ENCODE data around the gene ANKRD65.
"Not testable (repeated sequence)": the region's sequence is repeated elsewhere in the genome, so short reads cannot be mapped to it uniquely, and the experiment has no call there.

The ANKRD65 gene

DNA sequence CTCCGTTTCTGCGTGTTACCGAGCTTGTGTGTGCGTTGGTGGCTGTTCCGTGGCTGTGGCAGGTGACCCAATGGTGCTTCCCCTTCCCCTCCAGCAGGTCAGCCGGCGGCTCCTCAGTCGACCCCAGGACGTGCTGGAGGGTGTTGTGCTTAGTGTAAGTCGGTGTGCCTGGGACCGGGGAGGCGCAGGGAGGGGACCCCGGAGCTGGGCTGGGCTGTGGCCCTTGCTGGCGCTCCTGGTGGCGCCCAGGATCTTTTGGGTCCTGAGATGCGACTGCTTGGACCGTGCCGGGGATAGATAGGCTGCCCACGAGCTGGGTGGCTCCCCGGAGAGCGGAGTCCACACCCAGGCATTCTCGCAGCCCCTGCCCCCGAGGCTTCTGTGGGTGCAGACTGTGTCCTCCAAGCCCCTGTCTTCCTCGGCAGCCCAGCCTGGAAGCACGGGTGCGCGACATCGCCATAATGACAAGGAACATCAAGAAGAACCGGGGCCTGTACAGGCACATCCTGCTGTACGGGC is 34.3 kb upstream of the ANKRD65 start:
- TF ChIP-seq, protein P1, sequence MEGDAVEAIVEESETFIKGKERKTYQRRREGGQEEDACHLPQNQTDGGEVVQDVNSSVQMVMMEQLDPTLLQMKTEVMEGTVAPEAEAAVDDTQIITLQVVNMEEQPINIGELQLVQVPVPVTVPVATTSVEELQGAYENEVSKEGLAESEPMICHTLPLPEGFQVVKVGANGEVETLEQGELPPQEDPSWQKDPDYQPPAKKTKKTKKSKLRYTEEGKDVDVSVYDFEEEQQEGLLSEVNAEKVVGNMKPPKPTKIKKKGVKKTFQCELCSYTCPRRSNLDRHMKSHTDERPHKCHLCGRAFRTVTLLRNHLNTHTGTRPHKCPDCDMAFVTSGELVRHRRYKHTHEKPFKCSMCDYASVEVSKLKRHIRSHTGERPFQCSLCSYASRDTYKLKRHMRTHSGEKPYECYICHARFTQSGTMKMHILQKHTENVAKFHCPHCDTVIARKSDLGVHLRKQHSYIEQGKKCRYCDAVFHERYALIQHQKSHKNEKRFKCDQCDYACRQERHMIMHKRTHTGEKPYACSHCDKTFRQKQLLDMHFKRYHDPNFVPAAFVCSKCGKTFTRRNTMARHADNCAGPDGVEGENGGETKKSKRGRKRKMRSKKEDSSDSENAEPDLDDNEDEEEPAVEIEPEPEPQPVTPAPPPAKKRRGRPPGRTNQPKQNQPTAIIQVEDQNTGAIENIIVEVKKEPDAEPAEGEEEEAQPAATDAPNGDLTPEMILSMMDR (IDR thresholded peaks at IDR 0.05; ENCODE audit: insufficient read depth, missing control alignments), result no peak
- FAIRE-seq (no peak), DNase-seq (ENCODE audit: insufficient read length, low spot score) (no peak)

DNA sequence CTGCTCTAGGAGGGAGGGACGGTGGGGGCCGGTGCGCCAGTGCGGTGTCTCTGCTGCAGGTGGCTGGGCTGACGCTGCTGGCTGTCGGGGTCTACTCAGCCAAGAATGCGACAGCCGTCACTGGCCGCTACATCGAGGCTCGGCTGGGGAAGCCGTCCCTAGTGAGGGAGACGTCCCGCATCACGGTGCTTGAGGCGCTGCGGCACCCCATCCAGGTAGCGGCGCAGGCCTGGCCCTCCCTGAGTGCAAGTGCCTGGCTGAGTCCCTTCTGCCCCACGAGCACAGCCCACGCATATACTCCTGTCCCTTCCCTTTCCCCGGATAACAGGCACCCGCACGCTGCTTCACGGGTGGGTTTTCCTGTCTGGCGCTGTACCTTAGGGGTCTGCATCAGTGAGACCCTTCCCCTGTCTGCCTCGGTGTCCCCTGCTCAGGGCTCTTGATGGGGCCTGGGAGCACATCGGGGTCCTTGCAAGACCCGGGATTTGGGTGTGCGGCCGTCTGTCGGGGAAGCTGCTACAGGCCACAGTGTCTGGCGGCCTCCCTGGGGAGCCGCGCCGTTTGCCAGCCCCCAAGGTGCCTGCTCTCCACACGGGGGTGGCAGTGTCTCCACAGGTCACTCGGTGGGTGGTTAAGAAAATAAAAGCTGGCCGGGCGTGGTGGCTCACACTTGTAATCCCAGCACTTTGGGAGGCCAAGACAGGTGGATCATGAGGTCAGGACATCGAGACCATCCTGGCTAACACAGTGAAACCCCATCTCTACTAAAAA is 33.4 kb upstream of the ANKRD65 start:
- not testable (repeated sequence) for DNase-seq (ENCODE audit: insufficient read length, low spot score); FAIRE-seq

DNA sequence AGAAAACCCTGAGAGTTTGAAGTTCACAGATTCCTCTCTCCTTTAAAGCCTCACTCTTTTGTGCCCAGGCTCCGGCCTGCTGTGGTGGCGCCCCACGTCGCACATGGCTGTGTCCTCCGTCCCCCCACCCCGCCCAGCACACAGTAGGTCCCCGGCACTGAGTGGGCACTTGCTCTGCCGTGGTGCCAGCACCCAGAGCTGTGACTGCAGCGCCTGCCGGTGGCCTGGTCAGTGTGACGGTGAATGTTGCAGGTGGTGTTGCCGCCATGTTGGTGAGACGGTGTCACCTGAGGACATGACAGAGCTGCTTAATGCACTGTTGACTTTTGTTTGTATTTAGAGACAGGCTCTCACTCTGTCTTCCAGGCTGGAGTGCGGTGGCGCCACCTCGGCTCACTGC is 31.8 kb upstream of the ANKRD65 start:
- TF ChIP-seq, protein P1 (IDR thresholded peaks at IDR 0.05; ENCODE audit: insufficient read depth, missing control alignments), result no peak
- FAIRE-seq (no peak), DNase-seq (ENCODE audit: insufficient read length, low spot score) (no peak)

- FAIRE-seq; DNase-seq (ENCODE audit: insufficient read length, low spot score): not testable (repeated sequence)
Measured at GRCh38 chr1:1452365-1452739, 31.3 kb upstream of the ANKRD65 start.

DNA sequence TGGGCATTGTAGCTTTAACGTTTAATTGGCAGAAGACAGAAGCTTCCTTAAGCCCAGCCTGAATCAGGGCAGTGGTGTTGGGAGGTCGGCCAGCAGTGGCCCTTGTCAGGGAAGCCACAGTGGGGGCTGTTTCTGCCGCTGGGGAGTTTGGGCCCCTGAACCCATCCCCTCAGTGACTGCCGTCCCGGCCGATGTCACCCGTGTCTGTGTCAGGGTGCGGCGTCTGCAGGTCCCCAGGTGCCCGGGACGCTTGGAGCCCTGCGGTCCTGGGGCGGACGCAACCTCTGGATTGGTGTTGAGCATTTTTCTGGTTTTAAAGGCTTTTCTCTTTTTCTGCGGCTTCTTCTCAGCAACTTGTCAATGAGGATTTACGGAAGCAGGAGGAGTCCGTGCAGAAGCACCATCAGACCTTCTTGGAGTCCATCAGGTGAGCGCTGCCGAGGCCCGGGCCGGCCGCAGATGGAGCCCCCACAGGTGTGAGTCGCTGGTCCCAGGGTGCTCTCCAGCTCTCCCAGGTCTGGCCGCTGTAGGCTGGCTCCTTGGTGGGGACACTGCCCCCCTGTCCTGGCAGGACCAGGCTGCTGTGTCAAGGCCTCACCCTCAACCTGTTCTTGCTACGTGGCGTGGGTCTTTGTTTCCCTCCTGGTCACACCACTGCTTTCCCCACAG is 30.8 kb upstream of the ANKRD65 start:
- TF ChIP-seq, protein P1 (IDR thresholded peaks at IDR 0.05; ENCODE audit: insufficient read depth, missing control alignments), result no peak
- DNase-seq (ENCODE audit: insufficient read length, low spot score) (no peak), FAIRE-seq (no peak)

GRCh38 chr1:1450616-1451015 is 29.5 kb upstream of the ANKRD65 start:
- not testable (repeated sequence) for FAIRE-seq; DNase-seq (ENCODE audit: insufficient read length, low spot score)

DNA sequence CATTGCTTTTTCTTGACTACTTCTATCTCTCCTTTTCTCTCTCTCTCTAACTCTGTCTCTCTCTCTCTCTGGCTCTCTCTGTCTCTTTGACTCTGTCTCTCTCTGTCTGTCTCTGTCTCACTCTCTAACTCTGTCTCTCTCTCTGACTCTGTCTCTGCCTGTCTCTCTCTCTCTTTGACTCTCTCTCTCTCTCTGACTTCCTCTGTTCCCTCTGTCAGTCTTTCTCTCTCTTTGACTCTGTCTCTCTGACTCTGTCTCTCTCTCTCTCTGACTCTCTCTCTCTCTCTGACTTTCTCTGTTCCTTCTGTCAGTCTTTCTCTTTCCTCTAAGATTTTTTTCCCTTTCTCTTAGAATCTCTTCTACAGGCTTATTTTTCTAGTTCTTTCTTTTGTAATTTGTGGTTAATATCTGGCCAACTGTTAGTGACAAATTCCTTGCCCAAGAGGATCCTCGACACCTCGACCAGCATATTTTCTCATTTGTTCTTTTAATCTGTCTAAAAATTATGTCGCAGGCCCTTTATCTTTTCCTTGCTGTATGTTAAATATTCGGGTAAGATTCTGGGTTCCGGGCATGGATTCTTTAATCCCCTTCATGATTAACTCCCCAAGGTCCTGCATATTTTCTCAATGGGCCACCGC is 28.1 kb upstream of the ANKRD65 start, which contains the start of gene ATAD3C:
Gene ATAD3C (plus strand): TSS at position 591 of the 641 bp plus-strand sequence. CDS start 995 bp downstream, outside the sequence.
- DNase-seq (ENCODE audit: insufficient read length, low spot score), result no peak
- TF ChIP-seq, protein P1 (IDR thresholded peaks at IDR 0.05; ENCODE audit: insufficient read depth, missing control alignments), result no peak
- FAIRE-seq, result no peak

GRCh38 chr1:1446631-1447030 is 25.6 kb upstream of the ANKRD65 start:
- not testable (repeated sequence) for FAIRE-seq; DNase-seq (ENCODE audit: insufficient read length, low spot score)
